ENCODE data around the gene FBXW12. TPM values are rescaled to one million over a fixed set of nuclear protein-coding genes. Genes with fewer than 3 reads are reported as not detected.

FBXW12 gene
- total RNA-seq, 2 experiments from 2014 or later = 0.11 to 0.16 TPM

GRCh38 chr3:48403533-48404439, 31.8 kb downstream of the FBXW12 start:
- DNase-seq = peak; percentile 2
- Mint-ChIP-seq H3K27ac (no peak overlapping the region), H3K9me3 (ENCODE audit: low read depth) (no peaks in the 10 kb centered on the region), H3K27me3 (no peaks in the 10 kb centered on the region), H3K4me3 (no peak overlapping the region), H3K4me1 (no peaks in the 10 kb centered on the region), H3K36me3 (ENCODE audit: low read depth) (no peaks in the 10 kb centered on the region)
- intact Hi-C loops (cut with DNase I, micrococcal nuclease) = loop anchor here (5.0 to 10.0 kb wide), 2 partner anchors 129 to 131 kb away; no protein-coding TSS in a partner anchor
- POLR2A ChIA-PET = interaction anchor here (0.6 kb wide), 1 partner anchor 1029 kb away, joined by 4 read pairs; no protein-coding TSS in a partner anchor
- ATAC-seq = no peak
- CTCF ChIA-PET = interaction anchor here (1.4 to 2.8 kb wide), 2 partner anchors 32 to 128 kb away, joined by 4 to 13 read pairs; no protein-coding TSS in a partner anchor

GRCh38 chr3:48404440-48405342, 32.7 kb downstream of the FBXW12 start:
- no peak for DNase-seq

GRCh38 chr3:48405343-48405881, 33.4 kb downstream of the FBXW12 start:
- H3K4me1 Mint-ChIP-seq = no peaks in the 10 kb centered on the region
- H3K36me3 Mint-ChIP-seq (ENCODE audit: low read depth) = no peaks in the 10 kb centered on the region
- ChIA-PET POLR2A (no interaction called here), CTCF (interaction anchor here (0.7 to 2.8 kb wide), 2 partner anchors 19 to 30 kb away, joined by 3 to 13 read pairs; no protein-coding TSS in a partner anchor)
- H3K9me3 Mint-ChIP-seq (ENCODE audit: low read depth) = no peaks in the 10 kb centered on the region
- H3K4me3 Mint-ChIP-seq = no peak overlapping the region
- H3K27ac Mint-ChIP-seq = no peak overlapping the region
- ATAC-seq (no peak), DNase-seq (peak; percentile 3)
- intact Hi-C loops (cut with DNase I, micrococcal nuclease) = loop anchor here in 1 of 2 experiments (10.0 kb wide), 1 partner anchor 131 kb away; no protein-coding TSS in a partner anchor
- no peaks in the 10 kb centered on the region for H3K27me3 Mint-ChIP-seq

More at GRCh38 chr3:48404440-48405342, 32.7 kb downstream of the FBXW12 start:
- intact Hi-C loops (cut with DNase I, micrococcal nuclease) = loop anchor here (5.0 to 10.0 kb wide), 2 partner anchors 130 to 132 kb away; no protein-coding TSS in a partner anchor
- no peaks in the 10 kb centered on the region for H3K9me3 Mint-ChIP-seq (ENCODE audit: low read depth)
- ChIA-PET POLR2A (interaction anchor here (0.6 kb wide), 1 partner anchor 1028 kb away, joined by 4 read pairs; no protein-coding TSS in a partner anchor), CTCF (interaction anchor here (0.7 to 2.8 kb wide), 2 partner anchors 19 to 31 kb away, joined by 3 to 13 read pairs; no protein-coding TSS in a partner anchor)
- ATAC-seq = no peak
- no peak overlapping the region for H3K27ac Mint-ChIP-seq
- H3K27me3 Mint-ChIP-seq = no peaks in the 10 kb centered on the region
- H3K4me3 Mint-ChIP-seq = no peak overlapping the region
- H3K36me3 Mint-ChIP-seq (ENCODE audit: low read depth) = no peaks in the 10 kb centered on the region
- H3K4me1 Mint-ChIP-seq = no peaks in the 10 kb centered on the region

GRCh38 chr3:48405971-48406370, 34.0 kb downstream of the FBXW12 start:
- ATAC-seq (no peak), DNase-seq (no peak)
- H3K9me3 Mint-ChIP-seq (ENCODE audit: low read depth) = no peaks in the 10 kb centered on the region
- intact Hi-C loops (cut with DNase I, micrococcal nuclease) = loop anchor here in 1 of 2 experiments (10.0 kb wide), 1 partner anchor 131 kb away; no protein-coding TSS in a partner anchor
- no peaks in the 10 kb centered on the region for H3K4me1 Mint-ChIP-seq
- H3K4me3 Mint-ChIP-seq = no peak overlapping the region
- H3K36me3 Mint-ChIP-seq (ENCODE audit: low read depth) = no peaks in the 10 kb centered on the region
- no peaks in the 10 kb centered on the region for H3K27me3 Mint-ChIP-seq
- POLR2A ChIA-PET = no interaction called here
- no peak overlapping the region for H3K27ac Mint-ChIP-seq
- CTCF ChIA-PET = interaction anchor here (5.7 kb wide), 1 partner anchor 30 kb away, joined by 45 read pairs; no protein-coding TSS in a partner anchor

- no peaks in the 10 kb centered on the region for H3K36me3 Mint-ChIP-seq (ENCODE audit: low read depth)
- ChIA-PET POLR2A (no interaction called here), CTCF (interaction anchor here (0.6 to 5.7 kb wide), 2 partner anchors 29 to 34 kb away, joined by 3 to 45 read pairs; no protein-coding TSS in a partner anchor)
- H3K4me1 Mint-ChIP-seq = no peaks in the 10 kb centered on the region
- DNase-seq = no peak
- intact Hi-C loops (cut with DNase I, micrococcal nuclease) = loop anchor here in 1 of 2 experiments (10.0 kb wide), 1 partner anchor 132 kb away; no protein-coding TSS in a partner anchor
- no peaks in the 10 kb centered on the region for H3K27me3 Mint-ChIP-seq
- ATAC-seq = no peak
- H3K9me3 Mint-ChIP-seq (ENCODE audit: low read depth) = no peaks in the 10 kb centered on the region
- H3K4me3 Mint-ChIP-seq = no peak overlapping the region
- H3K27ac Mint-ChIP-seq = no peak overlapping the region
These were observed 34.7 kb downstream of the FBXW12 start for GRCh38 chr3:48406443-48407431.

- Mint-ChIP-seq H3K4me3 (no peak overlapping the region), H3K9me3 (ENCODE audit: low read depth) (no peaks in the 10 kb centered on the region), H3K36me3 (ENCODE audit: low read depth) (no peaks in the 10 kb centered on the region), H3K27ac (no peak overlapping the region), H3K4me1 (no peaks in the 10 kb centered on the region), H3K27me3 (no peaks in the 10 kb centered on the region)
- intact Hi-C loops (cut with DNase I, micrococcal nuclease) = loop anchor here in 1 of 2 experiments (10.0 kb wide), 1 partner anchor 133 kb away; no protein-coding TSS in a partner anchor
- CTCF ChIA-PET = interaction anchor here (0.6 to 5.7 kb wide), 3 partner anchors 19 to 35 kb away, joined by 3 to 45 read pairs (median 3); no protein-coding TSS in a partner anchor
- ATAC-seq (no peak), DNase-seq (no peak)
- POLR2A ChIA-PET = no interaction called here
These were observed 35.6 kb downstream of the FBXW12 start for GRCh38 chr3:48407542-48408099.

GRCh38 chr3:48408823-48409281, 36.8 kb downstream of the FBXW12 start:
- ChIA-PET CTCF (interaction anchor here (0.7 to 5.7 kb wide), 3 partner anchors 8 to 1085 kb away, joined by 3 to 45 read pairs (median 5); no protein-coding TSS in a partner anchor), POLR2A (interaction anchor here (0.7 kb wide), 1 partner anchor 15 kb away, joined by 4 read pairs; no protein-coding TSS in a partner anchor)
- DNase-seq (peak; percentile 36), ATAC-seq (peak; percentile 19)
- Mint-ChIP-seq H3K4me3 (no peak overlapping the region), H3K9me3 (ENCODE audit: low read depth) (no peaks in the 10 kb centered on the region), H3K4me1 (no peaks in the 10 kb centered on the region), H3K27me3 (no peaks in the 10 kb centered on the region), H3K27ac (no peak overlapping the region), H3K36me3 (ENCODE audit: low read depth) (no peaks in the 10 kb centered on the region)
- intact Hi-C loops (cut with DNase I, micrococcal nuclease) = loop anchor here in 1 of 2 experiments (10.0 kb wide), 1 partner anchor 134 kb away; no protein-coding TSS in a partner anchor

GRCh38 chr3:48409291-48410201, 37.5 kb downstream of the FBXW12 start:
- Mint-ChIP-seq H3K27me3 (no peaks in the 10 kb centered on the region), H3K27ac (no peak overlapping the region), H3K36me3 (ENCODE audit: low read depth) (no peaks in the 10 kb centered on the region), H3K4me3 (no peak overlapping the region), H3K9me3 (ENCODE audit: low read depth) (no peaks in the 10 kb centered on the region), H3K4me1 (no peaks in the 10 kb centered on the region)
- CTCF ChIA-PET = interaction anchor here (1.5 to 5.7 kb wide), 2 partner anchors 9 to 27 kb away, joined by 5 to 45 read pairs; no protein-coding TSS in a partner anchor
- ATAC-seq (no peak), DNase-seq (peak; percentile 3)
- intact Hi-C loops (cut with DNase I, micrococcal nuclease) = loop anchor here in 1 of 2 experiments (10.0 kb wide), 1 partner anchor 135 kb away; no protein-coding TSS in a partner anchor
- POLR2A ChIA-PET = interaction anchor here (0.7 kb wide), 1 partner anchor 15 kb away, joined by 4 read pairs; no protein-coding TSS in a partner anchor

Measured in activated CD4-positive, alpha-beta T cell treated with anti-CD3 and anti-CD28 coated beads for 36 hours (primary cell).